LHCN-M2 (cell line): ENCODE data around the gene CDH18. TPM values are rescaled to one million over a fixed set of nuclear protein-coding genes. Genes with fewer than 3 reads are reported as not detected.
"Not testable (repeated sequence)": the region's sequence is repeated elsewhere in the genome, so short reads cannot be mapped to it uniquely, and the experiment has no call there.

Experiments
- DNase-seq: peaks from one replicate; pipeline ENCODE4 v3.0.0-alpha.2; 2012; ENCODE audit warnings: low read depth
- total RNA-seq: library from RNA; depleted of rRNA; stranded (reverse); fragments of >200 nt; gene quantifications from 2 replicates; pipeline ENCODE4 v1.2.3, GENCODE V29; 2014

CDH18 gene
- total RNA-seq, 1 experiment from 2014 or later: 0.06 TPM

DNA sequence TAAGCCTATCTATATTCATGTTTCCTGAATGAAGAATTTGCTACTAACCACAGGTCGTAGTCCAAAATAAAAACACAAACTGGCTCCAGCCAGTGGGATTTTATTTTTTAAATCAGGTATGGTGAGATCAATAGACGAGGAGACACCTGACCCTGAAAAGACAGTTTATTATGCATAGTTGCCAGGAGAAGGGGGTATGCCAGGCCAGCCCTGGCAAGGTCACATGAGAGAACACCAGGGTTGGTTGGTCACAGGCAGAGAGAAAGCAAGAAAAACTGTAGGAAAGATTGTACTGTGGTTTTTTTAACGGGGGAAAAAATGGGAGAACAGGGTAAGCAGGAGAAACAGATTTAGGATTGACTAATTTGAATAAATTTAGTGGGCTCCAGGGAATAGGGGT lies 125.3 kb downstream of the CDH18 start:
- DNase-seq: no peak

DNA sequence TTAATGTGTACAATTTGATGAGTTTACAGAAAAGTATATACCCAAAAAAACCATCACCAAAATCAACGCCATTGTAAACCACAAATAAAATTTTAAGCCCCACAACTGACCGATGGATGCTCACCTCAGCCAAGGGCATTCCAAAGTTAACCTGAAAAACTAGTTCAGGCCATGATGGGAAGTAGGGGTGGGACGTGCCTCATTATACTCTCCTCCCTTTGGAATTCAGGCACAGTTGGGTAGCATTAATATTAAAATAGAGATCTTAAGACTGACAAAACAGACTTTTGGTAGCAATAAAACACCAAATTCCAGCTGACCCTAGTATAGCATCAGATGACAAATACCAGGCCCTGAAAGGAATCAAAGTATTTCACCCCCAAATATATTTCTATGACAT lies 129.0 kb downstream of the CDH18 start:
- no peak for DNase-seq

DNA sequence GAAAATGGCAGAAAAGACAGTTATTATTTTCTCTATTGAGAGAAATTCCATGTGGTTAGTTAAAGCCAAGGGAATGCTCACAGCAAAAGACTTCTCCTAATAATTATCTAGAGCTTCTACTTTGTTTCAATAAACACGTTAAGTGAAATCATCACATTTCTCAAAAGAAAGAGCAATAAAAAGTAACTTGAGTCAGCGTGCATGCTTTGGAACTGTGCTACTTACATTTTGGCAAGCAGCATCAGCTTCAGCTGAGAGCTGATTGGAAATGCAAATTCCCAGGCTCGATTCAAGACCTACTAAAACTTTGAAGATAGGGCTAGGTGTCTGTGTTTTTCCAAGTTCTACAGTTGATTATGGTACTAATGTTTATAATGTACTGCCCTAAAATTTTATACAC lies 132.1 kb downstream of the CDH18 start:
- peak; percentile 25 for DNase-seq

GRCh38 chr5:19855453-19855852 lies 132.5 kb downstream of the CDH18 start:
- DNase-seq: peak; percentile 42

- DNase-seq: peak; percentile 42
Observed at GRCh38 chr5:19855031-19855430, 133.0 kb downstream of the CDH18 start.

- DNase-seq: peak; percentile 42
Observed at GRCh38 chr5:19853616-19854240, 134.3 kb downstream of the CDH18 start.

GRCh38 chr5:19837536-19838174 lies 150.3 kb downstream of the CDH18 start:
- DNase-seq: peak; percentile 55

DNA sequence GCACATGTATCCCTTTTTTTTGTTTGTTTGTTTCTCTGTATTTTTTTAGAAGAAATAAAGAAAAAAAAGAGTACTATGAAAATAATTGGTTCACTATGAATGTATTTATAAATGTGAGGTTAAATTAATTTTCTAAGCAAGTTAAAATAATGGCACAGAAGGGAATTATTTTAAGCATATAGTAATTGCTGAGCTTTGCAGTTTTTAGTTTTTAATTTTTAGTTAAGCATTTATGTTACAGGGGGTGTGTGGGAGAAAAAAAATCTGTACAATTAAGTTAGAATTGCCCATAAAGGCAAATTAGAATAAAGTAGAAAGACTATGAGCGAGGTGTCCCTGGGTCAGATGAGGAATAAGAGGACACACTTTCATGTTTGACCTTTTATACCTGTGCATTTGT lies 152.6 kb downstream of the CDH18 start:
- DNase-seq: no peak

GRCh38 chr5:19812720-19813119 lies 175.3 kb downstream of the CDH18 start:
- not testable (repeated sequence) for DNase-seq

- no peak for DNase-seq
Observed at GRCh38 chr5:19806756-19807155, 181.2 kb downstream of the CDH18 start.

DNA sequence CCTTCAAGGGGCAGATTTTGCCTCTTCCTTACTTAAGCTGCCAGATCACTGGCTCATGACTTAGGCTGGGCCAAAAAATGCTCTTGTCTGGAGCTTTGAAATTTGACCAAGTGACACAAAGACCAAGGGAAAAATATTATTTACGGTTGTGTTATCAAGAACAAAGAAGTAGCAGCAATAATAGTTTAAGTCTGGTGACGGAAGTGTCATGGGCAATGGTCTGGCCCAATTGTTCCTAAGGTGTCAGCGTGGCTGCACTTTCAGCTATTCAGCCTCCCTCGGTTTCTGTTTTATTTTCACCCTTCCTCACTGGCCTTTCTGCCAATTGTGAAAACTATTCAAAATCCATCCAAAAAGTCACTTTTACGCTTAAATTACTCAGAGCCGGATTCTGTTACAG lies 185.3 kb downstream of the CDH18 start:
- DNase-seq: no peak

DNA sequence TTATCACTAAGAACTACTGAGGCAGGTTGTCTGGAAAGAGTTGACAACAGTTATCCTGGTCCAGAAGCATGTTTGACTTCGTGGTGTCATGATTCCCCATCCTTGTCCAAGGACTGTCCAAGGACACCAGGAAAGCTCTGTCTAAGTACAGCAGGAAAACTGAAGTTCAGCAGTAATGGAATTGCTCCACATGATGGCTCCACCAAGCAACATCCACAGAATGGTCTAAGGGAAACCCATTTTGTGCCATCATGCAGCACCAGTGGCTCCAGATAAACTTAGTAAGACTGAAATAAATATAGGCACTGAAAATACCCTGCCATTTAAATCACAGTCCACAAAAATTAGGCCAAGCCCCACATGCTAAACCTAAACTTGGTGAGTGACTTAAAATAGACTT lies 192.8 kb downstream of the CDH18 start:
- DNase-seq: peak; percentile 44

DNA sequence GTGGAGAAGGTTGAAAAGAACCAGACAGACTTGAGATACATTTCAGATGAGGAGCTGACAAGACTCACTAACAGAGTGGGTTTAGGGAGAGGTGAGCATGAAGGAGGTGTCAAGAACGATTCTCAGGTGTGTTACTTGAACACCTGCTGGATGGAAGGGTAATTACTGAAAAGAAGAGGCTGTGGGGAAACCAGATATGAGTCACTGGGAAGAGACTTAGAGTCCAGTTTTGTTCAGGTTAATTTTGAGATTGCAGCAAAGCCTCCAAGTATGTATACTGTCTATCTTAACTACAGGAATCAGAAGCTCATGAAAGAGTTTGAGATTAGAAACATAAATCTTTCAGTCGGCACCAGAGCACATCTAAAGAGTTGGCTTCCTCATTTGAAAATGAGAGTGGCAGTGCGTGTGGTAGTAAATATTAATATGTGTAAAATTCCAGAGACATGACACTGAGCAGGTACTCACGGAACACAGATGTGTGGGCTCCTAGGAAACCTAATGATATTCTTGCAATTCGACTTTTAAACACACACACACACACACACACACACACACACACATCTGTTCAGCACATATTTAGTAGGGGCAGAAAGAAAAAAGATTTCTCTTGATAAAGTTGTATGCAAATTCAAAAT lies 197.1 kb downstream of the CDH18 start:
- no peak for DNase-seq

- no peak for DNase-seq
Observed at GRCh38 chr5:19782566-19782965, 205.4 kb downstream of the CDH18 start.

- no peak for DNase-seq
Observed at GRCh38 chr5:19777363-19777762, 210.6 kb downstream of the CDH18 start.

DNA sequence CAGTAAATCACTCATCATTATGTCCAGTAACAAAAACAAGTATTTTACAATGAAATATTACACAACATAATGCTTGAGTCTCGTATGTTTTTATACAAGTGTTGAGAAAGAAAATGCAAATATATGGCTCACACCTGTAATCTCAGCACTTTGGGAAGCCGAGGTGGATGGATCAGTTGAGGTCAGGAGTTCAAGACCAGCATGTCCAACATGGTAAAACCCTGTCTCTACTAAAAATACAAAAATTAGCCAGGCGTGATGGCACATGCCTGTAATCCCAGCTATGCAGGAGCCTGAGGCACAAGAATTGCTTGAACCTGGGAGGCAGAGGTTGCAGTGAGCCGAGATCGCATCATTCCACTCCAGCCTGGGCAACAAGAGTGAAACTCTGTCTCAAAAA lies 211.1 kb downstream of the CDH18 start:
- not testable (repeated sequence) for DNase-seq

GRCh38 chr5:19771174-19771835 lies 216.7 kb downstream of the CDH18 start:
- DNase-seq: no peak

GRCh38 chr5:19770396-19770795 lies 217.6 kb downstream of the CDH18 start:
- DNase-seq: no peak

GRCh38 chr5:19767987-19768386 lies 220.0 kb downstream of the CDH18 start:
- DNase-seq: no peak

DNA sequence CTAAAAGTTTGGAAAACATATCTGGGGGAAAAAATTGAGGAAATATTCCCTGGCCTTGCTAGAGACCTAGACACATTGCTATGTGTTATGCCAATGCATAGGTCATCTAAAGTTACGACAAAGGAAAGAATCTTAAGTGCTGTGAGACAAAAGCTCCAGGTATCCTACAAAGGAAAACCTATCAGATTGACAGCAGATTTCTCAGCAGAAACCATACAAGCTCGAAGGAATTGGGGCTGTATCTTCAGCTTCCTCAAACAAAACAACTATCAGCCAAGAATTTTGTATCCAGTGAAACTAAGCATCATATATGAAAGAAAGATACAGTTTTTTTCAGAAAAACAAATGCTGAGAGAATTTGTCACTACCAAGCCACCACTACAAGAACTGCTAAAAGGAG lies 234.4 kb downstream of the CDH18 start:
- DNase-seq: no peak

DNA sequence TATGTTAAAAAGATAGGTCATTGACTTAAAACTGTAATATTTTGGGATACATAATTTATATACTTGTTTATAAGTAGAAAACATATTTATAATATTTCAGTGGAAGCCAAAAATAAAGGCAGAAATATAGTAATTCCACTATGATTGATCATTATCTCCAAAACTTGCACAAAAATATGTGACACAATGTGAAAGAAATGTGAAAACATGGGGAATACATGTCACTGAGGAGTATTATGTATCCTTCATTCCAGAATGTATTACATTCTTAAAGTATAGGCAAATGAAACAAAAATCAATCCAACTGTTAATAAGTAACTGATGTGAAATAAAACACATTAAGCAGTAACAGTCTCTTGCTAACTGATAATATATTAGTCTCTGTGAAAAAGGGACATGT lies 236.7 kb downstream of the CDH18 start:
- no peak for DNase-seq

GRCh38 chr5:19745247-19745646 lies 242.8 kb downstream of the CDH18 start:
- no peak for DNase-seq

DNA sequence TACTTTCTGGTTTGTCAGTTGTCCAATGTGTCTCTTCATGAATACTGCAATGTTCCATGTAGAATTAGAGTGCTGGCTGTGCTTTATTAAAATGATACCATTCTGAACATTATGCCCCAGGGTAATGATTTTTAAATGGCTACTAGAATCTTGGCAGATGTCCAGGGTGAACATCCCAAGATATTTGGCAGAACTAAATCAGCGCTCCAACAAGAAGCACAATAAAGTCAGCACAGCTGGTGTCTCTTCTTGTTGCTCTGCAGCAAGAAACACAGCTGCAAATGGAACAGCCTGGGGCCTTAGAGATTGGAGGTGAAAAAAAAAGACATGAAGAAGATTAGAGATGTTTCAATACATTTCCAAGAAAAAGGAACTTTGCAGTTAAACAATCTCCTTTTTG lies 248.3 kb downstream of the CDH18 start:
- peak; percentile 4 for DNase-seq
